GM12878 (cell line): ENCODE measurements around the gene ADGRB2. TPM values are rescaled to one million over a fixed set of nuclear protein-coding genes. Genes with fewer than 3 reads are reported as not detected.

Experiments used
- BRCA1 ChIP-seq: IDR thresholded peaks from 2 replicates; pipeline ENCODE4 v1.6.1; 2011; ENCODE audit warnings: low read depth, low read length, improper control_type of control experiment
- DPF2 ChIP-seq: fragments of 450-650 bp; IDR thresholded peaks from 2 replicates; pipeline ENCODE4 v1.6.1; 2017; ENCODE audit warnings: mild to moderate bottlenecking
- EED ChIP-seq: sonication (generic); IDR thresholded peaks from 2 replicates; pipeline ENCODE4 v1.6.1; 2016; ENCODE audit warnings: antibody characterized with exemption, low read depth
- EP300 ChIP-seq, 2 experiments: fragments of 150-350 bp in 1 of 2; IDR thresholded peaks; 2 replicates each; pipeline ENCODE4 v1.6.1; 2011 to 2012; ENCODE audit warnings: low read depth in 2 of 2, low read length in 2 of 2, borderline replicate concordance in 1 of 2, improper control_type of control experiment in 1 of 2, inconsistent platforms in 1 of 2; ENCODE audit not compliant: control insufficient read depth in 1 of 2
- EZH2 ChIP-seq: IDR thresholded peaks from 2 replicates; pipeline ENCODE4 v1.6.1; 2012; ENCODE audit warnings: low read depth, mild to moderate bottlenecking, control low read depth, inconsistent platforms, low read length, borderline replicate concordance; ENCODE audit not compliant: control insufficient read depth
- HDGF ChIP-seq: fragments of 450-650 bp; IDR thresholded peaks from 2 replicates; pipeline ENCODE4 v1.6.1; 2016; ENCODE audit warnings: antibody characterized with exemption
- IKZF2 ChIP-seq, 2 experiments: fragments of 450-650 bp; IDR thresholded peaks; 2 replicates each; pipeline ENCODE4 v1.6.1; 2017; ENCODE audit warnings: mild to moderate bottlenecking in 2 of 2, moderate library complexity in 2 of 2
- KLF5 ChIP-seq: fragments of 450-650 bp; IDR thresholded peaks from 2 replicates; pipeline ENCODE4 v1.6.1; 2014; ENCODE audit warnings: mild to moderate bottlenecking; ENCODE audit not compliant: partially characterized antibody
- LARP7 ChIP-seq: fragments of 450-650 bp; IDR thresholded peaks from 2 replicates; pipeline ENCODE4 v1.6.1; 2017; ENCODE audit warnings: mild to moderate bottlenecking
- MTA3 ChIP-seq: IDR thresholded peaks from 2 replicates; pipeline ENCODE4 v1.6.1; 2012; ENCODE audit warnings: low read length, inconsistent platforms, borderline replicate concordance
- MXI1 ChIP-seq: fragments of 150-350 bp; IDR thresholded peaks from 2 replicates; pipeline ENCODE4 v1.6.1; 2011; ENCODE audit warnings: low read depth, mild to moderate bottlenecking, inconsistent platforms, low read length, improper control_type of control experiment
- NBN ChIP-seq: fragments of 450-650 bp; IDR thresholded peaks from 2 replicates; pipeline ENCODE4 v1.6.1; 2016
- NR2C2 ChIP-seq: IDR thresholded peaks from 2 replicates; pipeline ENCODE4 v1.6.1; 2011; ENCODE audit warnings: borderline replicate concordance, low read depth; ENCODE audit not compliant: control insufficient read depth, insufficient read length
- PAX8 ChIP-seq: fragments of 450-650 bp; IDR thresholded peaks from 2 replicates; pipeline ENCODE4 v1.6.1; 2017; ENCODE audit warnings: mild to moderate bottlenecking, moderate library complexity
- PML ChIP-seq: IDR thresholded peaks from 2 replicates; pipeline ENCODE4 v1.6.1; 2012; ENCODE audit warnings: low read length, inconsistent platforms
- SIN3A ChIP-seq: IDR thresholded peaks from 2 replicates; pipeline ENCODE4 v1.6.1; 2012; ENCODE audit warnings: low read depth, low read length, improper control_type of control experiment
- SKIL ChIP-seq: fragments of 450-650 bp; IDR thresholded peaks from 2 replicates; pipeline ENCODE4 v1.6.1; 2017; ENCODE audit warnings: mild to moderate bottlenecking, low read depth, inconsistent platforms; ENCODE audit not compliant: poor library complexity, severe bottlenecking
- STAT3 ChIP-seq: IDR thresholded peaks from 2 replicates; pipeline ENCODE4 v1.6.1; 2011; ENCODE audit warnings: low read depth, low read length, improper control_type of control experiment
- polyA plus RNA-seq, 11 experiments: library from polyadenylated mRNA; depleted of rRNA in 4 of 11; unstranded in 6 of 11; stranded (reverse) in 5 of 11; fragments of >200 nt; fragmentation: Nextera tagmentation in 4 of 11; fragmentation: Illumina TruSeq in 1 of 11; extraction: Ambion mirVana in 4 of 11; extraction: Trizol in 1 of 11; gene quantifications; 1 replicate in 1 of 11; 2 replicates in 10 of 11; pipeline versions ENCODE4 v1.2.1 to v1.2.3, GENCODE V29; 2011 to 2016; ENCODE audit warnings: inconsistent platforms in 2 of 11, missing spikeins in 2 of 11, low read depth in 1 of 11
- total RNA-seq, 4 experiments: library from RNA; depleted of rRNA in 3 of 4; stranded (reverse); fragments of >200 nt in 3 of 4; fragmentation: Illumina TruSeq in 1 of 4; extraction: Trizol in 1 of 4; gene quantifications; 2 replicates each; pipeline versions ENCODE4 v1.2.1 to v1.2.3, GENCODE V29; 2013 to 2021
- TF ChIP-seq, protein P1 (sequence below): fragments of 450-650 bp; IDR thresholded peaks from 2 replicates; pipeline ENCODE4 v1.6.1; 2017; ENCODE audit warnings: antibody characterized with exemption, mild to moderate bottlenecking, moderate library complexity
- TF ChIP-seq, protein P2 (sequence below): fragments of 450-650 bp; formaldehyde crosslinking; IDR thresholded peaks from 2 replicates; pipeline ENCODE4 v1.4.0; 2022; ENCODE audit warnings: mild to moderate bottlenecking, moderate library complexity

The ADGRB2 gene
- total and polyA plus RNA-seq, 10 of the 15 experiments (the other 5 are each of a cell fraction or from before 2014, with no cell fraction given): 0.11 to 0.33 (median 0.18) TPM; not detected in 4

GRCh38 chr1:31744165-31744888 is 19.8 kb downstream of the ADGRB2 start (continued):
- TF ChIP-seq SKIL: no peak
- no peak for TF ChIP-seq BRCA1
- TF ChIP-seq HDGF: 0 out of 2 replicates have a peak, but pooled peaks have one; percentile 74
- TF ChIP-seq MXI1: no peak
- no peak for TF ChIP-seq NR2C2
- 0 out of 2 replicates have a peak, but pooled peaks have one; percentile 35 for TF ChIP-seq EED
- peak; percentile 58; the same call in 1 of the 2 replicates for TF ChIP-seq DPF2
- TF ChIP-seq, protein P1, sequence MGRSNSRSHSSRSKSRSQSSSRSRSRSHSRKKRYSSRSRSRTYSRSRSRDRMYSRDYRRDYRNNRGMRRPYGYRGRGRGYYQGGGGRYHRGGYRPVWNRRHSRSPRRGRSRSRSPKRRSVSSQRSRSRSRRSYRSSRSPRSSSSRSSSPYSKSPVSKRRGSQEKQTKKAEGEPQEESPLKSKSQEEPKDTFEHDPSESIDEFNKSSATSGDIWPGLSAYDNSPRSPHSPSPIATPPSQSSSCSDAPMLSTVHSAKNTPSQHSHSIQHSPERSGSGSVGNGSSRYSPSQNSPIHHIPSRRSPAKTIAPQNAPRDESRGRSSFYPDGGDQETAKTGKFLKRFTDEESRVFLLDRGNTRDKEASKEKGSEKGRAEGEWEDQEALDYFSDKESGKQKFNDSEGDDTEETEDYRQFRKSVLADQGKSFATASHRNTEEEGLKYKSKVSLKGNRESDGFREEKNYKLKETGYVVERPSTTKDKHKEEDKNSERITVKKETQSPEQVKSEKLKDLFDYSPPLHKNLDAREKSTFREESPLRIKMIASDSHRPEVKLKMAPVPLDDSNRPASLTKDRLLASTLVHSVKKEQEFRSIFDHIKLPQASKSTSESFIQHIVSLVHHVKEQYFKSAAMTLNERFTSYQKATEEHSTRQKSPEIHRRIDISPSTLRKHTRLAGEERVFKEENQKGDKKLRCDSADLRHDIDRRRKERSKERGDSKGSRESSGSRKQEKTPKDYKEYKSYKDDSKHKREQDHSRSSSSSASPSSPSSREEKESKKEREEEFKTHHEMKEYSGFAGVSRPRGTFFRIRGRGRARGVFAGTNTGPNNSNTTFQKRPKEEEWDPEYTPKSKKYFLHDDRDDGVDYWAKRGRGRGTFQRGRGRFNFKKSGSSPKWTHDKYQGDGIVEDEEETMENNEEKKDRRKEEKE: no peak
- no peak for TF ChIP-seq PAX8
- no peak for TF ChIP-seq NBN
- 0 out of 4 replicates have a peak, but pooled peaks of 1 of the 2 experiments have one; percentile 34 for TF ChIP-seq IKZF2 (IDR thresholded peaks at IDR 0.05)
- TF ChIP-seq, protein P2, sequence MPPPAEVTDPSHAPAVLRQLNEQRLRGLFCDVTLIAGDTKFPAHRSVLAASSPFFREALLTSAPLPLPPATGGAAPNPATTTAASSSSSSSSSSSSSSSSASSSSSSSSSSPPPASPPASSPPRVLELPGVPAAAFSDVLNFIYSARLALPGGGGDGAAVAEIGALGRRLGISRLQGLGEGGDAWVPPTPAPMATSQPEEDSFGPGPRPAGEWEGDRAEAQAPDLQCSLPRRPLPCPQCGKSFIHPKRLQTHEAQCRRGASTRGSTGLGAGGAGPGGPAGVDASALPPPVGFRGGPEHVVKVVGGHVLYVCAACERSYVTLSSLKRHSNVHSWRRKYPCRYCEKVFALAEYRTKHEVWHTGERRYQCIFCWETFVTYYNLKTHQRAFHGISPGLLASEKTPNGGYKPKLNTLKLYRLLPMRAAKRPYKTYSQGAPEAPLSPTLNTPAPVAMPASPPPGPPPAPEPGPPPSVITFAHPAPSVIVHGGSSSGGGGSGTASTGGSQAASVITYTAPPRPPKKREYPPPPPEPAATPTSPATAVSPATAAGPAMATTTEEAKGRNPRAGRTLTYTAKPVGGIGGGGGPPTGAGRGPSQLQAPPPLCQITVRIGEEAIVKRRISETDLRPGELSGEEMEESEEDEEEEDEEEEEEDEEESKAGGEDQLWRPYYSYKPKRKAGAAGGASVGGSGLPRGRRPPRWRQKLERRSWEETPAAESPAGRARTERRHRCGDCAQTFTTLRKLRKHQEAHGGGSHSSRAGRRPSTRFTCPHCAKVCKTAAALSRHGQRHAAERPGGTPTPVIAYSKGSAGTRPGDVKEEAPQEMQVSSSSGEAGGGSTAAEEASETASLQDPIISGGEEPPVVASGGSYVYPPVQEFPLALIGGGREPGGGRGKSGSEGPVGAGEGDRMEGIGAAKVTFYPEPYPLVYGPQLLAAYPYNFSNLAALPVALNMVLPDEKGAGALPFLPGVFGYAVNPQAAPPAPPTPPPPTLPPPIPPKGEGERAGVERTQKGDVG (CRISPR knock-in tag): no peak
- TF ChIP-seq EP300 (IDR thresholded peaks at IDR 0.05; ENCODE audit: borderline replicate concordance in 1 of 2, control insufficient read depth in 1 of 2, low read depth in 2 of 2, low read length in 2 of 2): no peak
- TF ChIP-seq PML: no peak
- no peak for TF ChIP-seq MTA3
- TF ChIP-seq EZH2: no peak
- TF ChIP-seq KLF5: no peak
- no peak for TF ChIP-seq SIN3A
- TF ChIP-seq STAT3: no peak
- no peak for TF ChIP-seq LARP7
